Breast epithelium (tissue), 4 donors: ENCODE results near the gene AHDC1. TPM values are rescaled to one million over a fixed set of nuclear protein-coding genes. Genes with fewer than 3 reads are reported as not detected.
"Not testable (repeated sequence)": the region's sequence is repeated elsewhere in the genome, so short reads cannot be mapped to it uniquely, and the experiment has no call there.

Experiments
- DNase-seq, 2 donors: peaks; one replicate each; pipeline ENCODE4 v3.0.0-alpha.2; 2019; ENCODE audit warnings: low spot score in 2 of 2
- H3K27ac ChIP-seq, 2 donors: fragments of 200-600 bp; sonication (generic) in 1 of 2; one replicate each; pipeline ENCODE4 v1.5.1; 2016 to 2019; ENCODE audit warnings: mild to moderate bottlenecking in 1 of 2
- H3K27me3 ChIP-seq, 2 donors: fragments of 200-600 bp; sonication (generic) in 1 of 2; one replicate each; pipeline versions ENCODE4 v1.5.1 to v1.6.0; 2017 to 2019; ENCODE audit warnings: control low read depth in 1 of 2, mild to moderate bottlenecking in 1 of 2
- H3K36me3 ChIP-seq: fragments of 200-600 bp; one replicate; pipeline ENCODE4 v1.5.1; 2019
- H3K4me1 ChIP-seq, 2 donors: fragments of 200-600 bp; sonication (generic); one replicate each; pipeline ENCODE4 v1.5.1; 2016 to 2019; ENCODE audit warnings: control low read depth in 1 of 2
- H3K4me3 ChIP-seq, 3 donors: fragments of 200-600 bp; sonication (generic); 1 replicate in 2 of 3; 2 replicates in 1 of 3; pipeline ENCODE4 v1.5.1; 2016 to 2019; ENCODE audit warnings: mild to moderate bottlenecking in 3 of 3, moderate library complexity in 2 of 3
- H3K9me3 ChIP-seq, 2 donors: fragments of 200-600 bp; sonication (generic) in 1 of 2; one replicate each; pipeline ENCODE4 v1.5.1; 2016 to 2019; ENCODE audit warnings: control low read depth in 1 of 2
- CTCF ChIP-seq, 3 donors: fragments of 450-650 bp; IDR thresholded peaks; one replicate each; pipeline ENCODE4 v1.5.1; 2016 to 2017; ENCODE audit warnings: antibody characterized with exemption in 3 of 3, mild to moderate bottlenecking in 3 of 3, moderate library complexity in 3 of 3
- POLR2A ChIP-seq: fragments of 450-650 bp; IDR thresholded peaks from one replicate; pipeline ENCODE4 v1.6.1; 2016; ENCODE audit warnings: antibody characterized with exemption, mild to moderate bottlenecking, moderate library complexity
- POLR2AphosphoS5 ChIP-seq, 3 donors: sonication (generic); formaldehyde crosslinking; IDR thresholded peaks; one replicate each; pipeline ENCODE4 v1.6.1; 2017; ENCODE audit warnings: antibody characterized with exemption in 3 of 3
- intact Hi-C: fragments of 100-400 bp; cut with DNase I; formaldehyde crosslinking; loops from one replicate; pipeline ENCODE4 v1.15.1; 2023; ENCODE audit warnings: low total_unique reads
- total RNA-seq, 3 donors: library from RNA; depleted of rRNA; stranded (reverse); fragments of >200 nt; gene quantifications; one replicate each; pipeline ENCODE4 v1.1.0, GENCODE V29; 2016

The AHDC1 gene
- total RNA-seq, 3 donors from 2014 or later: 10.7 to 17.1 (median 15.4) TPM

GRCh38 chr1:27554759-27555699 lies 48.9 kb downstream of the AHDC1 start:
- TF ChIP-seq CTCF (IDR thresholded peaks at IDR 0.05): no peak
- peak in 1 of 3 donors; percentile 8 for TF ChIP-seq POLR2AphosphoS5 (IDR thresholded peaks at IDR 0.05)
- Histone ChIP-seq H3K4me3 (no peak overlapping the region), H3K9me3 (no peaks in the 10 kb centered on the region), H3K36me3 (peaks cover 8% of the 10 kb centered on the region), H3K27me3 (no peaks in the 10 kb centered on the region), H3K4me1 (peaks cover 13 to 27% of the 10 kb centered on the region in 2 donors), H3K27ac (peak overlapping the region; percentile 87 to 92)
- intact Hi-C loops: loop anchor here (5.0 kb wide), 1 partner anchor 47 kb away; the partner anchor contains the start of gene AHDC1
- no peak for DNase-seq

- intact Hi-C loops: no loop called here
- no peak overlapping the region for H3K4me3 ChIP-seq
- H3K36me3 ChIP-seq: peaks cover 8% of the 10 kb centered on the region
- no peak for TF ChIP-seq POLR2A
- TF ChIP-seq POLR2AphosphoS5 (IDR thresholded peaks at IDR 0.05): no peak
- TF ChIP-seq CTCF (IDR thresholded peaks at IDR 0.05): no peak
- H3K27me3 ChIP-seq: no peaks in the 10 kb centered on the region
- no peaks in the 10 kb centered on the region for H3K9me3 ChIP-seq
- H3K4me1 ChIP-seq: peaks cover 13 to 27% of the 10 kb centered on the region in 2 donors
- H3K27ac ChIP-seq: peak overlapping the region; percentile 87 to 92
- no peak for DNase-seq
These were observed 49.7 kb downstream of the AHDC1 start for GRCh38 chr1:27554293-27554692.

GRCh38 chr1:27553823-27554222 lies 50.1 kb downstream of the AHDC1 start:
- H3K4me3 ChIP-seq, H3K9me3 ChIP-seq, intact Hi-C loops, H3K36me3 ChIP-seq, H3K27me3 ChIP-seq, DNase-seq: not testable (repeated sequence)
- Histone ChIP-seq H3K27ac (peak overlapping the region; percentile 87 to 92), H3K4me1 (peaks cover 13 to 27% of the 10 kb centered on the region in 2 donors)

GRCh38 chr1:27552911-27553420 lies 51.0 kb downstream of the AHDC1 start:
- H3K36me3 ChIP-seq: peaks cover 8% of the 10 kb centered on the region
- H3K4me1 ChIP-seq: peaks cover 13 to 25% of the 10 kb centered on the region in 2 donors
- peak overlapping the region; percentile 87 to 92 for H3K27ac ChIP-seq
- no peak for TF ChIP-seq POLR2AphosphoS5 (IDR thresholded peaks at IDR 0.05)
- no peak for TF ChIP-seq POLR2A
- no peak for DNase-seq
- H3K4me3 ChIP-seq: no peak overlapping the region
- no peaks in the 10 kb centered on the region for H3K27me3 ChIP-seq
- intact Hi-C loops: no loop called here
- H3K9me3 ChIP-seq: no peaks in the 10 kb centered on the region

- H3K27ac ChIP-seq: no peak overlapping the region
- intact Hi-C loops: no loop called here
- peaks cover 3 to 14% of the 10 kb centered on the region in 2 donors for H3K4me1 ChIP-seq
- no peaks in the 10 kb centered on the region for H3K27me3 ChIP-seq
- no peak for DNase-seq
- peaks cover 8% of the 10 kb centered on the region for H3K36me3 ChIP-seq
- H3K9me3 ChIP-seq: no peaks in the 10 kb centered on the region
- no peak overlapping the region for H3K4me3 ChIP-seq
- TF ChIP-seq POLR2AphosphoS5 (IDR thresholded peaks at IDR 0.05) (no peak), CTCF (IDR thresholded peaks at IDR 0.05) (no peak), POLR2A (no peak)
These were observed 52.0 kb downstream of the AHDC1 start for GRCh38 chr1:27551953-27552312.
